NCI-H69 (cell line): Measurements from ENCODE around the gene ZNF32.
"Not testable (repeated sequence)": the region's sequence is repeated elsewhere in the genome, so short reads cannot be mapped to it uniquely, and the experiment has no call there.

Experiments
- DNase-seq: peaks from one replicate; lab custom pipeline; 2025; lab: John Stamatoyannopoulos, UW

Gene ZNF32

DNA sequence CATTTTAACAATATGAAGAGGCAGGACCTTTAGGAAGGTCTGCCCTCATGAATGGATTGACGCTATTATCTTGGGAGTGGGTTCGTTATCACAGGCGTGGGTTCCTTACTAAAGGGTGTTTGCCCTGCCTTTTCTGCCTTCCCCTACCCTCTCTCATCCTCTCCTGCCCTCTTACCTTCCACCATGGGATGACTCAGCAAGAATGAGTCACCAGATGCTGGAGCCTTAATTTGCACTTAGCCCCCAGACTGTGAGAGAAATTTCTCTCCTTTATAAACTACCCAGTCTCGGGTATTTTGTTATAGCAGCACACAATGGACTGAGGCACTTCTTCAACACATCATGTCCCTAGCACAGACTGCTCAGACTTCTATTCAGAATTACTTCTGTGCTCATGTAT, 31.4 kb upstream of the ZNF32 start:
- DNase-seq = no peak

DNA sequence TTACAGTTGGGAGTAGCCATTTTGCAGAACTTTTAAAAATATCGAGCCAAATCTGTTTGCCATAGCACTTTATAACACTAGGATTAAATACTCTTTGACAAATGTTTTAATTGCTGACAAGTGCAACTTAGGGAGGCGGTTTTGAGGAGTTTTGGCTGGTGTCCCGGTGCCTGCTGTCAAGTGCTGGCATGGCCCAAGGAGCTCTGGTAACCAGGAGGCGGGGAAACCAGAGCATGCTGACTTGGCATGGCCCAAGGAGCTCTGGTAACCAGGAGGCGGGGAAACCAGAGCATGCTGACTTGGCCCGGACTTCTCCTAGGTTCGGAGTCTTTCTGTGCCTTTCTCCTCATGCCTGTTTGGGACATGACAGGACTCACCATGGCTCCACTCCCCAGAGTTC, 30.8 kb upstream of the ZNF32 start:
- no peak for DNase-seq

DNA sequence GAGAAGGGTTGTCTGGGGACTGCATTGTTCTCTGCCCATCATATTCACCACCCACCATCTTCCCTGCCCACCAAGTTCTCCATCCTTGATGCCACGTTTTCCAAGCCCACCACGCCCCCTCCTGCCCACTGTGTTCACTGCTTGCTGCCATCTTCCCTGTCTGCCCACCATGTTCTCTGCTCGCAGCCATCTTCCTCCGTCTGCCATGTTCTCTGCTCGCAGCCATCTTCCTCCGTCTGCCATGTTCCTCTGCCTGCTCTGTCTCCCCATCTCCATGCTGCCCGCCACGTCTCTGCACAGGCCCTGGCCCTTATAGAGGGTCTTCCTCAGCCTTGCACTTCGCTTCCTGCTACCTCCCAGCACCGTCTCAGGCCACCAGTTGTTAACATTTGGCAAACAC, 30.0 kb upstream of the ZNF32 start:
- DNase-seq = no peak

DNA sequence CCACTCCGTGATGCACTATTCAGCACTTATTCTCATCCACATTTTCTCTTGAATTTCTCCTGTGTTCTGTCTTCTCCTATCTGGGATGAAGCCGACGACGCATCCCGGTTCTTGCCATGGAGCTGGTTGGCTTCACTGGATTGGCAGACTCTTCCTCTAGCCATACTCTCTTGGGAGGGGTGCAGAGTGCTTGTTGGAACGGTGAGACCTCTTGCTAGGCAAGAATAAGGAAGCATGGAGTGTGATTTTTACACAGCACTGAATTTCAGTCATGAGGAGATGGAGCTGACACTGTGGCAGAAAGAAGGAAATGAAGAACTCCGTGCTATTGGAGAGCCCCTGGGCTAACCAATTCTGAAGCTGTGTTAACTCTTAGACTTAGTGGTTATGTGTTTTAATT, 28.2 kb upstream of the ZNF32 start:
- no peak for DNase-seq

DNA sequence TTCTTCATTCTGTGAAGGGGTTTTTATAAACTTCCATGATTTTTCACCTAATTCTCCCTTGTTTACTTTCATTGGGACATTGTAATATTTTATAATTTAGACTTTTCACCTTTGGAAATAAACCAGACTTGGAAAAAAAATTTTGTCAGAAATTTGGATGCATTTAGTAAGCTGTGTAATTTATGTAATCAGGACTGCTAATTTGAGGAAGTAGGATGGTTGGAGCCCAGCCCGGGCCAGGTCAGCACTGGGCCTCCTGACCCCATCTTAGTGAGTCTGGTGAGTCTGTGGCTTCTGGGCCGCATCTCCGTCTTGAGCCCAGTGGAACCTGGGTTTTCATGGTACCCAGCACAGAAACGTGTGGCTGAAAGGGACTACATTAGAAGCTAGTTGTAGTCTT, 27.6 kb upstream of the ZNF32 start:
- DNase-seq = no peak

DNA sequence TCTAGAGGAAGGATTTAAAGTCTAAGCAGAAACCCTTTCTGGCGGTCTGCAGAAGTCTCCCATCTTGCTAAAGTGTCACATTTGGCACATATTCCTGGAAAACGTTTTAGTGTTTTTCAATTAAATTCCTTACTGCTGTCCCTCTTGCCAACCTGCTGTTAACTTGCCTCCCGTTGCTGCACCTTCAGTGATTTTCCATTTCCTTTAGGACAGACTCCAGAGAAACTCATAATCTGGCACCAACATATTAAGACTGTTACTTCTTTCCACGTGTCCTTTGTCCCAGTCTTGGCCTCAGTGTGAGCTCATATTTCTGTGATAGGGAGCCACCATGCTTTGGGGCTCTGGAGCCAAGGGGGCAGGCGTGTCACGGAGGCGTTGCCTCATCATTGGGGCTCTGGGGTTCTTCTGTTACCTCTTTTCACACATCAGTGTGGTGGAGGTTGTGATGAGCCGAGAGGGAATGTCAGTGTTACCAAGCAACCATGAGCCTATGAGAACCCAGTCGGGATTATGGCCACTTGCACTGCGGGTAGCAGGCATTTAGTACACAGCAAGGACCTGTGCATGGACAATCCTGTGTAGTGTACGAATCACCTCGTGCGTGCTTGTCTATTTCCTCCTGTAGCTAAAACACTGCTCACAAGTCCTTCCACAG, 26.0 kb upstream of the ZNF32 start:
- no peak for DNase-seq

DNA sequence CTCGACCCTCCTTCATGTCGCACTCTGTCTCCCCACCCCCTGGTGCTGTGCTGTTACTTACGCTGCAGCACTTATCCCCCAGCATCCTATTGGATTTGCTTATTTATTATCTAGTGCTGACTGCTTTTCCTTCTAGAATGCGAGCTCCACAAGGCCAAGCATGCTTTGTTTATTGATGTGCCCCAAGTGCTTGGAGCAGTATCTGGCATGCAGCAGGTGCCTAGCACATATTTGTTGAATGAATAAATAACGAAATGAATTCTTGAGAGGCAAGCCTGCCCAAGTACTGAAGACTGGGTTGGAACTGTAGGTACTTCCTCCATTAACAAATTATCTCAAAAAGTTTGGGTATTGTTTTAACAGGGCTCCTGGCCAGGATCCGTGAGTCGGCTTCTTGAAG, 24.8 kb upstream of the ZNF32 start:
- no peak for DNase-seq

DNA sequence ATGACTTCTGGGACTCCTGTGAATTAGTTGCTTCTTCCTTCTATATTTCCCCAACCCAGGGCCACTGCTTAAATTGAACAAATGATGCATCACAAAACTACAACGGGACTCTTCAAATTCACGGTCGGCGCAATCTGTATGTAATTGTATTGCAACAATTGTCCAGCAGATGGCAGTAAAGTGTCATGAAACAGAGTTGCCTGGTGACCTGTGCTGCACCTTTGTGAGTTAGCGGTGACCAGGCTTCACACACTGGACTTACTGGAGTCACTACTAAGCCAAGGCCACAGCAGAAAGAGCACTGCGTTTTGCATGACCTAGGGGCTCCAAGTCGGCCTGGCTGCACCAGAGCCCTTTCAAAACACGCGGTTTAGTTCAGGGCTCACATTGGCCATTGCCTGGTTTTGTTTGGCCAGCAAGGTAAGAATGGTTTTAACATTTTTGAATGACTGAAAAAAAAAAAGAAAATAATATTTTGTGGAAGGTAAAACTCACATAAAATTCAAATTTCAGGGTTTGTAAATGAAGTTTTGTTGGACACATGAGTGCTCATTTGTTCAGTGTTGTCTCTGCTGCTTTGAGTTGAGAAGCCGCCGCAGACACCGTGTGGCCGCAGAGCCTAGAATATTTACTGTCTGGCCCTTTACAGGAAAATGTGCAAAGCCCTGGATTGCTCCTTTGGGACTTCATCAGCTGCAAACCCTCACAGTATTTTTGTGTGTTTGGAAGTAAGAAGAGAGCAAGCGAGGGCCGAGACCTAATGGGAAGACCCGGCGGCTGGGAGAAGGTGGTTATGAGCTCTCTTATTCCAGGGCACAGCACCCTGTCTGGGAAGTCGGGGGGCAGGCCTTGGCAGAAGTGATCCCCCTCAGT, 23.2 kb upstream of the ZNF32 start:
- DNase-seq = peak; percentile 41

DNA sequence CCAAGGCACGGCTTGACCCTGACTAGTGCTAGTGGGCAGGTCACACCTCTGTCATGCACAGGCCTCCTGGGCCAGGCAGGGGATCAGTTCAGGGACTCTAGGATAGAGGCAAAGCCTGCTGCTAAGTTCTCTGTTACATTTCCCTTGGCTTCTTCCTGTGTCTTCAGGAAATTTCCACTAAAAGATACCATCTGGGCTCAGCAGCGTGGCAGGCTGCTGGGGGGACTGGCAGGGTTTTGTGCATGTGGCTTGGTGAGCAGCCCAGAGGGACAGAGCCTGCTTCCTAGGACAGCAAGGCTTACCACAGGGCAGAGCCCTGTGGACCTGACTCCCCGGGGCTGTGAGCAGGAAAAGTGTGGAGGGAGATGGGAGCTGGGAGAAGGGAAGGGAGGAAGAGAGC, 20.7 kb upstream of the ZNF32 start:
- DNase-seq = no peak

DNA sequence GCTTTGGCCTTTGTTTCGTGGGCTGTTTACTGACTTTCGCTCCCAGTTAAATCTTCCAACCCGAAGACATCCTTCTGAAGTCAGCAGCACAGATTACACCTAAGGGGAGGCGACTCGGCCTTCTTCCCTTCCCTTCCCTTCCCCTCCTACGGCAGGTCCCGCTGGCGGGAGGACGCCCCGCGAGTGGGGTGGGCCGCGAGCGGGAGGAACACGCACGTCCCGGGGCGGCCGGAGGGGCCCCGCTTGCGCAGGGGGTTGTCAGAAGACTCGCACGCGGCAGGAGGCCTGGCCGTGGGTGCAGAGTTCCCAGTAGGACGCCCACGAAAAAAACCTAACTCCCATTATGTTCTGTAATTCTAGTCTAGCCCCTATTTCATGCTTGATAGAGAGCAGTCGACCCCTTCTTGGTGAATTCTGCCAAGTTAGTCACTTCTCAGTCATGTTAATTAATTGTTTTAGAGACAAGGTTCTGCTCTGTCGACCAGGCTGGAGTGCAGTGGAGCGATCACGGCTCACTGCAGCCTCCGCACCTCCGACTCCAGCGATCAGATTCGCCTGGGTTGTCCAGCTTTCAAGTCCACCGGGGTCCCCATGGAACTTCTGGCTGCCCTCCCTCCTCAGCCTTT, 19.2 kb upstream of the ZNF32 start:
- DNase-seq = no peak

DNA sequence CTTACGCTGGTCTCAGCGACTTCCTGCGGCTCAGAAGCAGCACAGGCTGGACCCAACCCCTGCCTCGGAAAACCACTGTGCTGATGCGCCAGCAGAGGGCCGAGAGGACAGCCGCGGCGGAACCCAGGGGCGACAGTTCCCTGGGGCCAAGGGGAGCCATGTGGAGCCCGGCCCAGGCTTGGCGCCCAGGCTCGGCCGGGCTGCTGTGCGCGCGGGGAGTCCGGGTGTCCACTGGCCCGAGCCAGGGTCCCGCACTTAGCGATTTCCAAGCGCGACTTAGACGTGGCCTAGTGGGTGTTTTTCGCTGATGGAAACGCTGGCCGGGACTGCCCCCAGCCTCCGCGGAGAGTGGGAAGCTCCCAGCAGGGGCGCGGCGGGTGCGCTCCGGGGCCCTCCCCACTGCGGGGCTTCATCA, 18.6 kb upstream of the ZNF32 start:
- peak; percentile 10 for DNase-seq

DNA sequence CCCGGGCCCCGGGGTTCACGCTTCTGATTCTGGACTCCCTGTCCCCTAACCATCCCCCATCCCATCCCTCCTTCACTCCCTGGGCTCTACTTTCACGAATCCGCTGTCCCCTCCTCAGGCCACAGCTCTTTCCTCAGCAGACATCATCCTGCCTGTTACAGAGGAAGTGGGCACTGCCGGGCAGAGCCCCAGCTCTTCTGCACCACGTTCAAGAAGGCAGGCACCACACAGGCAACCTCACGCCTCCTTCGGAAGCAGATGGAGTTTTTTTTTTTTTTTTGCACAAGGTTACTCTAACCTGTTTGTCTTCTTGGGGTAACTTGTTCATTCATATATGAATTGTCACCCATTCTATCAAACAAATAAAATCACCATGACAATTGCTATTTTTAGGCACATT, 17.9 kb upstream of the ZNF32 start:
- DNase-seq = no peak

DNA sequence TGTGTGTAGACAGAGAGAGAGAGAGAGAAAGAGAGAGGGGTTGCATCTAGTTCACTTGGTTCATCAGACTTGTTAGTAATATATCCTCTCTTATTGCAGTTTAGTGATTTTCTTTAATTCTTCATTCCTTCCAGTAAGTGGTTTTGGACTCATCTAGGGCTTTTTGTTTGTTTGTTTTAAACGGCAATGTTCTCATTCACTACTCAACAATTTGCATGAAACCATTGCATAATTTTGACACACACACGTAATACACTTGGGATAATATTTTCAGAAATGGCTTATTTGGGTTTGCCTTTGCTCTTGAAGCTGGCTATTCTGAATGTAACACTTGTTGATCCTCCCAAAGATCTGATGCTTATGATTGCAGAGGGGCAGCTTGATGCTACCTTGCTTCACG, 16.4 kb upstream of the ZNF32 start:
- DNase-seq = no peak

DNA sequence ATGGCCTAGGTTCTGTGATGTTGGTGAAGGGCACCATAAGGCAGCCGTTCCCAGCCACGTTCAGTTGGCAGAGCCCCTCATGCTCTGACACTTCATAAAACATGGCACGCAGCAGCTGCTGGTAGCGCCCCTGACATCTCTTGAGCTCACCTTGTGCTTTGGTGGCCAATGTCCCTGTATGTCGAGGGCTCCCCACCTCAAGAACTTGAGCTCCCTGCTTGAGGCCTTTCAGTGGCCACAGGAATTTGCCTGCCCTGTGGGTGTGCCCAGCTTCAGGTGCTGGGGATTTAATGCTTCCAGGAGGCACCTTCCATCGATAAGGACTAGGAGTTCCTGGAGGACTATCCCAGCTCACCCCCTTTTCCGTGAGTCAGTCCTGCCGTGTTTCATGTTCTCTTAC, 9.5 kb upstream of the ZNF32 start:
- no peak for DNase-seq

DNA sequence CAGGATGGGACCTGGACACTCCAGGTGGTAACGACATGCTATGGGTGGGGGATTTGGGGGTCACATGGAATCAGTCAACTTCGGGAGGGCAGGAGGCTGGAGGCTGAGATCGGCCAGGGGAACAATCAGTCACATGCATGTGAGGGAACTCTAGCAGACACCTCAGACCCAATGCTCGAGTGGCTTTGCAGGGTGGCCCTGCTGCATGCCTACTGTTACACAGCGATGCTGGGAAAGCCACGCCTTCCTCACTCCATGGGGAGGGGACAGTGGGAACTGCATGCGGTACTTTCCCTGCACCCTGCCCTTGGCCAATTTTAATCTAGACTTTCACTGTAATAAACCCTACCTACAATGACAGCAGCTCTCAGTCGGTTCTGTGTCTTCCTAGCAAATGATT, 6.6 kb upstream of the ZNF32 start:
- DNase-seq = no peak

DNA sequence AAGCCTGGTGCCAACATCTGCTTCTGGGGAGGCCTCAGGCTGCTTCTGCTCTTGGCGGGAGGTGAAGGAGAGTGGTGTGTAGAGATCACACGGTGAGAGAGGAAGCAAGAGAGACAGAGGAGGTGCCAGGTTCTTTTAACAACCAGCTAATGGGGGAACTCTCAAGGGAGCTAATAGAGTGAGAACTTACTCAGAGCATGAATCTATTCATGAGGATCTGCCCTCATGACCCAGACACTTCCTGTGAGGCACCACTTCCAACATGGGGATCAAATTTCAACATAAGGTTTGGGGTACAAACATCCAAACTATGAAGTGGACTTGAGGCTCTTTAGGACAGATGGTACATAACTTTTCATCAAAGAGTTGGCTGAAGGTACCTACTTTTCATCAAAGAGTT, 5.1 kb upstream of the ZNF32 start:
- no peak for DNase-seq

DNA sequence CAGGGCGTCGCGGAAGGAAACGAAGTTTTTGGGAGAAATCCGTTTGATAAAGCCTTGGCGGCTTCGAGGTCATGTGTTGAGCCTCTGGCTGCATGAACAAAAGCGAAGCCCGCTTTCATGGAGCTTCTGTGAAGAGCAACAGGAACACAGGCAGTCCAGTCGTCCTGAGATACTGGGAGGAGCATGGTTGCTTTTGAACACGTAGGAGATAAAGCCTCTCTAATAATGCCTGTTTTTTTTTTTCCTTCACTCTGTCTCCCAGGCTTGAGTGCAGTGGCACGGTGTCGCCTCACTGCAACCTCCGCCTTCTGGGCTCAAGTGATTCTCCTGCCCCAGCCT, 473 bp upstream of the ZNF32 start:
- DNase-seq = no peak

DNA sequence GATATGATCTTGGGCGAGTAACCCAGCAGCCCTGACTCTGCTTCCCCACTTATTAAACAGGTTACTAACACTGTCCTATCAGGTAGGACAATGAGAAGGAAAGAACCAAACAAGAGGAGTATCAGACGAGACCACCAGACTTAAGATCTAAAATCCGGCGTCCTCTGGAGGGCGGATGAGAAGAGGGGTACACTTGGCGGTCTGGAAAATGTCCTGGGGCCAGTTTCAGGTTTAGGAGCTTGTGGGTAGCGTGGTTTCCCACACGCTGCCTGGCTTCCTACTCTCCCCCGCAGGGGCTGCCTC, 635 bp downstream of the ZNF32 start:
- DNase-seq = no peak

DNA sequence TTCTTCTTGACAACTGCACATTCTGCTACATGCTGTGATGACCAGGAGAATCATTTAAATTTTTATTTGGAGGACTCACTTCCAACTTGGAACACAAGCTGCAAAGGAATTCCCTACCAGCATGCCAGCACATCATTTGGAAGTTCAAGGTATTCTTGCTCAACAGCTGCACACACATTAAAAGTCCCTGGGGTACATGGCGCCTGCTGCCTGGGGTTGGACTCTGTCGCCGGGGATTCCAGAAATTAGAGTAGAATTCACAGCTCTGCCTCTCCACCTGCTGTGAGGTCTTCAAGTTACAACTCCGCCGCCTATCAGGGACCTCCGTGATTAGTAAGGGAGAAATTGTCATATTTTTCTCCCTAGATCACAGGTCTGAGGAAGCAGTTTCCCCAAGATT, 1.1 kb downstream of the ZNF32 start:
- DNase-seq = no peak

DNA sequence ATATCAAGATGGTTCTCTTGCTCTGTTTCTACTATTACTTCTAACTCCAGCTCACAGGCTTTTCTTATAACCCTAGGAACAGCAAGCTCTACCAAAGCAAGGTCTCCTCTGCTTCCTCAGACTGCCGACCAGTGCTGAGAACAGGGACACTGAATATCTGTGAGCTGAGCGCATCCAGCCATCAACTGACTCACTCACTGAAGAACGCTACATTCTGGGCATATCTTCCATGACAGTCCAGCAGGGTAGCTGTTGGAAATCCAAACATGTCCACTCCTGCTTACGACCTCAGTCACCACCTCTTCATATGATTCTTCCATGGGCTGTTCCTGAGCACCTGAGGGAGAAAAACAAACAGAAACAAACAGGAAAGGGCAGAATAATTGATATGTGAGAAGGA, 2.8 kb downstream of the ZNF32 start:
- DNase-seq = no peak

DNA sequence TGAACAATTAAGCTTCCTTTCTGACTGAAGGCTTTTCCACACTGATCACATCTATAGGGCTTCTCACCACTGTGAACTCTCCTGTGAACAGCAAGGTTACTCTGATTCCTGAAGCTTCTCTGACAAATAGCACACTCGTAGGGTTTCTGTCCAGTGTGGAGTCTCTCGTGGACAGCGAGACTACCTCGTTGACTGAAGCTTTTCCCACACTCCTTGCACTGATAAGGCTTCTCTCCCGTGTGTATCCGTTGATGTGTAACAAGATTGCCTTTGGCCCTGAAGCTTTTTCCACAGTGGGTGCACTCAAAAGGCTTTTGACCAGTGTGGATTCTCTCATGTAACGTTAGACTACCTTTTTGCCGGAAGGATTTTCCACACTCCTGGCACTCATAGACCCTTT, 4.4 kb downstream of the ZNF32 start:
- no peak for DNase-seq

DNA sequence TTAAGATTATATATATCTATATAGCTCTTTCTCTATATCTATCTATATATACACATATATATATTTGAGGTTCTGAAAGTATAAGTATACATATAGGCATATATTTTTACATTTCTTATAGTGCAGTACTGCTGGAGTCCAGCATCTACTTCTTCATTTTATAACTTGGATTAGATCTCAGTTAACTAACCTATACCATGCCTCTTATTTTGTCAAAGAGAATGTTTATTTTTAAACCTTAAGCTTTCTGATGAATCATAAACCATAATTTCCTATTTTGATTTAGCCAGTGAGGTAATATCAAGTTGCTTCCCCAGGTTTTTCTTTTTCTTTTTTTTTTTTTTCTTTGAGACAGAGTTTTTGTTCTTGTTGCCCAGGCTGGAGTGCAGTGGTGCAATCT, 8.1 kb downstream of the ZNF32 start:
- no peak for DNase-seq

DNA sequence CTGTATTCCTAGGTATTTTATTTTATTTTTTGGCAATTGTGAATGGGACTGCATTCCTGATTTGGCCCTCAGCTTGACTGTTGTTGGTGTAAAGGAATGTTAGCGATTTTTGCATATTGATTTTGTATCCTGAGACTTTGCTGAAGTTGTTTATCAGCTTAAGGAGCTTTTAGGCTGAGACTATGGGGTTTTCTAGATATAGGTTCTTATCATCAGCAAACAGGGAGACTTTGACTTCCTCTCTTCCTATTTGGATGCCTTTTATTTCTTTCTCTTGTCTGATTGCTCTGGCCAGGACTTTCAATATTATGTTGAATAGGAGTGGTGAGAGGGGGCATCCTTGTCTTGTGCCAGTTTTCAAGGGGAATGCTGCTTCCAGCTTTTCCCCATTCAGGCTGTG, 12.9 kb downstream of the ZNF32 start:
- not testable (repeated sequence) for DNase-seq

DNA sequence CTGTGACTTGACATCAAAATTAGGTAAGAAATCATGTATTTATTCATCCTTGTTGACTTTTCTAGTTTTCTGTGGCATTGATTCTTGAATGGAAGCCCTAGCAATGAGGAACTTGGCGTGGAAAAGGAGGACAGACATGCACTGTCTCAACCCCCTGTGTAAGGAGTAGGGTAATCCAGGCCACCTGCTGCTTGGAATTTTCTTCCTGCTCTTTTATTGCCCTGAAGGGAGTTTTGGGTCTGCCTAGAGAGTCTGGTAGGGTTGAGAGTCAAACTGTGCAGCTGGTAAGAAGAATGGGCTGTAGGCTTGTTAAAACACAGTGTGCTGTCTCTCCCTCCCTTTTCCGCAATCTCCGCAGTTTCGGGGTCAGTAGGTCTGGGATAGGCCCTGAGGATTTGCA, 19.7 kb downstream of the ZNF32 start:
- DNase-seq = no peak
